GM19455 (cell line): ENCODE measurements around the gene STEAP2.

Experiments
- ATAC-seq: cut with Tn5 transposase; IDR thresholded peaks from one replicate; pipeline ENCODE4 v1.9.1; 2021; ENCODE audit not compliant: unreplicated experiment

Gene STEAP2

GRCh38 chr7:90267263-90267858 lies 55.8 kb downstream of the STEAP2 start:
- no peak for ATAC-seq

GRCh38 chr7:90269163-90269562 lies 57.6 kb downstream of the STEAP2 start:
- ATAC-seq, result no peak

GRCh38 chr7:90270431-90271178 lies 59.1 kb downstream of the STEAP2 start:
- ATAC-seq, result no peak

GRCh38 chr7:90271753-90272152 lies 60.2 kb downstream of the STEAP2 start:
- no peak for ATAC-seq

GRCh38 chr7:90272242-90272641 lies 60.7 kb downstream of the STEAP2 start:
- no peak for ATAC-seq

GRCh38 chr7:90274161-90274560 lies 62.6 kb downstream of the STEAP2 start:
- ATAC-seq, result no peak

GRCh38 chr7:90276033-90276728 lies 64.6 kb downstream of the STEAP2 start:
- no peak for ATAC-seq
